AG04449 (cell line): Measurements from ENCODE around the gene COX7C.

Source experiments
- CTCF ChIA-PET: fragments of 350-600 bp; formaldehyde crosslinking; extraction: SDS; loops from one replicate; lab custom pipeline; 2021; ENCODE audit warnings: antibody characterized with exemption; lab: Yijun Ruan, JAX
- POLR2A ChIA-PET: fragments of 400-600, 350-600 bp; formaldehyde crosslinking; extraction: SDS; loops from one replicate; lab custom pipeline; 2020; ENCODE audit warnings: antibody characterized with exemption, inconsistent platforms; lab: Yijun Ruan, JAX
- DNase-seq: peaks from one replicate; pipeline ENCODE4 v3.0.0-alpha.2; 2010; ENCODE audit warnings: low read depth, low spot score
- H3K4me3 ChIP-seq: 2 replicates; pipeline ENCODE4 v1.5.1; 2011; ENCODE audit warnings: low read depth, mild to moderate bottlenecking, control low read depth, low read length
- CTCF ChIP-seq: IDR thresholded peaks from one replicate; pipeline ENCODE4 v1.5.1; 2011; ENCODE audit warnings: mild to moderate bottlenecking, moderate library complexity, low read length, control low read depth, inconsistent platforms; ENCODE audit not compliant: insufficient read depth; ENCODE audit errors: missing control alignments

The COX7C gene

GRCh38 chr5:86596476-86596875, 21.3 kb upstream of the COX7C start:
- no peak for DNase-seq
- ChIA-PET POLR2A (no interaction called here), CTCF (no interaction called here)
- TF ChIP-seq CTCF: no peak
- no peak overlapping the region for H3K4me3 ChIP-seq

- no peak overlapping the region for H3K4me3 ChIP-seq
- POLR2A ChIA-PET: no interaction called here
- CTCF ChIA-PET: no interaction called here
- TF ChIP-seq CTCF: no peak
- no peak for DNase-seq
Observed at GRCh38 chr5:86605881-86606280, 11.9 kb upstream of the COX7C start.

- CTCF ChIA-PET: no interaction called here
- TF ChIP-seq CTCF: no peak
Observed at GRCh38 chr5:86613455-86613854, 4.3 kb upstream of the COX7C start.

GRCh38 chr5:86617309-86617755, 409 bp upstream of the COX7C start:
- TF ChIP-seq CTCF: no peak
- DNase-seq: no peak
- H3K4me3 ChIP-seq: no peak overlapping the region
- ChIA-PET CTCF (no interaction called here), POLR2A (no interaction called here)

More at GRCh38 chr5:86613455-86613854, 4.3 kb upstream of the COX7C start:
- DNase-seq: no peak
- no peak overlapping the region for H3K4me3 ChIP-seq
- POLR2A ChIA-PET: no interaction called here

GRCh38 chr5:86623785-86624483, 6.2 kb downstream of the COX7C start:
- DNase-seq: no peak
- H3K4me3 ChIP-seq: no peak overlapping the region
- POLR2A ChIA-PET: no interaction called here
- TF ChIP-seq CTCF: no peak
- CTCF ChIA-PET: no interaction called here

- TF ChIP-seq CTCF: no peak
- DNase-seq: no peak
- no peak overlapping the region for H3K4me3 ChIP-seq
- POLR2A ChIA-PET: no interaction called here
- CTCF ChIA-PET: no interaction called here
Observed at GRCh38 chr5:86625148-86625547, 7.4 kb downstream of the COX7C start.
